Activated T-cell treated with anti-CD3 and anti-CD28 coated beads, Interleukin-2, amount 50 U/mL, for 24 hours (primary cell): ENCODE measurements around the gene POLN.
A peak's percentile ranks its signal among the peaks of the same experiment; 100 is the strongest.

Experiments used
- DNase-seq: peaks from one replicate; pipeline ENCODE4 v3.0.0-alpha.2; 2020
- H3K27ac Mint-ChIP-seq: 2 replicates; pipeline ENCODE4 v1.8.0; 2020; ENCODE audit warnings: mild to moderate bottlenecking, mixed read lengths
- H3K27me3 Mint-ChIP-seq: 2 replicates; pipeline ENCODE4 v1.8.0; 2020; ENCODE audit warnings: mixed read lengths
- H3K36me3 Mint-ChIP-seq: 2 replicates; pipeline ENCODE4 v1.8.0; 2020; ENCODE audit warnings: low read depth, mixed read lengths
- H3K4me1 Mint-ChIP-seq: 2 replicates; pipeline ENCODE4 v1.8.0; 2020; ENCODE audit warnings: low read depth, mixed read lengths
- H3K4me3 Mint-ChIP-seq: 2 replicates; pipeline ENCODE4 v1.8.0; 2020; ENCODE audit warnings: mild to moderate bottlenecking, moderate library complexity, mixed read lengths
- H3K9me3 Mint-ChIP-seq: 2 replicates; pipeline ENCODE4 v1.8.0; 2020; ENCODE audit warnings: mixed read lengths

Gene POLN

GRCh38 chr4:2057382-2058065 is 184.4 kb downstream of the POLN start:
- Mint-ChIP-seq H3K27me3 (peaks cover 48% of the 10 kb centered on the region), H3K4me3 (peak overlapping the region; percentile 58), H3K4me1 (peaks cover 3% of the 10 kb centered on the region), H3K36me3 (no peaks in the 10 kb centered on the region), H3K27ac (no peak overlapping the region), H3K9me3 (no peaks in the 10 kb centered on the region)
- DNase-seq, result no peak

GRCh38 chr4:2054217-2054616 is 187.7 kb downstream of the POLN start:
- no peaks in the 10 kb centered on the region for H3K36me3 Mint-ChIP-seq
- DNase-seq, result no peak
- H3K4me3 Mint-ChIP-seq, result no peak overlapping the region
- peaks cover 3% of the 10 kb centered on the region for H3K4me1 Mint-ChIP-seq
- no peaks in the 10 kb centered on the region for H3K9me3 Mint-ChIP-seq
- H3K27me3 Mint-ChIP-seq, result peaks cover 52% of the 10 kb centered on the region
- H3K27ac Mint-ChIP-seq, result no peak overlapping the region

- H3K4me3 Mint-ChIP-seq, result no peak overlapping the region
- DNase-seq, result no peak
- H3K27ac Mint-ChIP-seq, result no peak overlapping the region
- H3K36me3 Mint-ChIP-seq, result no peaks in the 10 kb centered on the region
- peaks cover 52% of the 10 kb centered on the region for H3K27me3 Mint-ChIP-seq
- H3K9me3 Mint-ChIP-seq, result no peaks in the 10 kb centered on the region
- H3K4me1 Mint-ChIP-seq, result no peaks in the 10 kb centered on the region
Observed at GRCh38 chr4:2051086-2051485, 190.8 kb downstream of the POLN start.

GRCh38 chr4:2049811-2050210 is 192.1 kb downstream of the POLN start:
- Mint-ChIP-seq H3K4me1 (peaks cover 1% of the 10 kb centered on the region), H3K36me3 (no peaks in the 10 kb centered on the region), H3K27ac (no peak overlapping the region), H3K9me3 (no peaks in the 10 kb centered on the region), H3K4me3 (no peak overlapping the region), H3K27me3 (peaks cover 51% of the 10 kb centered on the region)
- DNase-seq, result peak; percentile 14

- Mint-ChIP-seq H3K4me1 (peaks cover 1% of the 10 kb centered on the region), H3K9me3 (no peaks in the 10 kb centered on the region), H3K27me3 (peaks cover 51% of the 10 kb centered on the region), H3K36me3 (no peaks in the 10 kb centered on the region), H3K27ac (no peak overlapping the region), H3K4me3 (no peak overlapping the region)
- peak; percentile 11 for DNase-seq
Observed at GRCh38 chr4:2049381-2049780, 192.5 kb downstream of the POLN start.

- peaks cover 1% of the 10 kb centered on the region for H3K4me1 Mint-ChIP-seq
- peaks cover 46% of the 10 kb centered on the region for H3K27me3 Mint-ChIP-seq
- H3K36me3 Mint-ChIP-seq, result no peaks in the 10 kb centered on the region
Observed at GRCh38 chr4:2048831-2049230, 193.1 kb downstream of the POLN start.

GRCh38 chr4:2047781-2048581 is 193.9 kb downstream of the POLN start:
- Mint-ChIP-seq H3K9me3 (no peaks in the 10 kb centered on the region), H3K4me1 (peaks cover 1% of the 10 kb centered on the region), H3K27ac (no peak overlapping the region), H3K36me3 (no peaks in the 10 kb centered on the region), H3K4me3 (no peak overlapping the region), H3K27me3 (peaks cover 43% of the 10 kb centered on the region)
- DNase-seq, result no peak

More at GRCh38 chr4:2048831-2049230, 193.1 kb downstream of the POLN start:
- Mint-ChIP-seq H3K9me3 (no peaks in the 10 kb centered on the region), H3K27ac (no peak overlapping the region), H3K4me3 (no peak overlapping the region)
- DNase-seq, result no peak

GRCh38 chr4:2047031-2047660 is 194.8 kb downstream of the POLN start:
- DNase-seq, result no peak
- Mint-ChIP-seq H3K27ac (no peak overlapping the region), H3K36me3 (no peaks in the 10 kb centered on the region), H3K4me3 (no peak overlapping the region), H3K4me1 (peaks cover 3% of the 10 kb centered on the region), H3K9me3 (no peaks in the 10 kb centered on the region), H3K27me3 (peaks cover 39% of the 10 kb centered on the region)

- peaks cover 36% of the 10 kb centered on the region for H3K27me3 Mint-ChIP-seq
- H3K27ac Mint-ChIP-seq, result no peak overlapping the region
- DNase-seq, result no peak
- peaks cover 6% of the 10 kb centered on the region for H3K4me1 Mint-ChIP-seq
- no peak overlapping the region for H3K4me3 Mint-ChIP-seq
- no peaks in the 10 kb centered on the region for H3K9me3 Mint-ChIP-seq
- H3K36me3 Mint-ChIP-seq, result no peaks in the 10 kb centered on the region
Observed at GRCh38 chr4:2046031-2046961, 195.6 kb downstream of the POLN start.

- Mint-ChIP-seq H3K36me3 (no peaks in the 10 kb centered on the region), H3K4me1 (peaks cover 6% of the 10 kb centered on the region), H3K27me3 (peaks cover 32% of the 10 kb centered on the region), H3K27ac (no peak overlapping the region), H3K4me3 (no peak overlapping the region), H3K9me3 (no peaks in the 10 kb centered on the region)
- no peak for DNase-seq
Observed at GRCh38 chr4:2045518-2045951, 196.4 kb downstream of the POLN start.

- Mint-ChIP-seq H3K4me3 (no peak overlapping the region), H3K4me1 (peaks cover 8% of the 10 kb centered on the region), H3K36me3 (no peaks in the 10 kb centered on the region), H3K27ac (no peak overlapping the region), H3K9me3 (no peaks in the 10 kb centered on the region), H3K27me3 (peaks cover 36% of the 10 kb centered on the region)
- DNase-seq, result no peak
Observed at GRCh38 chr4:2044542-2045517, 197.1 kb downstream of the POLN start.

- no peaks in the 10 kb centered on the region for H3K9me3 Mint-ChIP-seq
- no peaks in the 10 kb centered on the region for H3K36me3 Mint-ChIP-seq
- H3K4me1 Mint-ChIP-seq, result peaks cover 8% of the 10 kb centered on the region
- peaks cover 36% of the 10 kb centered on the region for H3K27me3 Mint-ChIP-seq
- no peak for DNase-seq
- H3K4me3 Mint-ChIP-seq, result no peak overlapping the region
- H3K27ac Mint-ChIP-seq, result no peak overlapping the region
Observed at GRCh38 chr4:2044119-2044485, 197.8 kb downstream of the POLN start.

- Mint-ChIP-seq H3K36me3 (no peaks in the 10 kb centered on the region), H3K9me3 (no peaks in the 10 kb centered on the region), H3K4me1 (peaks cover 8% of the 10 kb centered on the region), H3K27ac (no peak overlapping the region), H3K27me3 (peaks cover 40% of the 10 kb centered on the region), H3K4me3 (no peak overlapping the region)
- DNase-seq, result no peak
Observed at GRCh38 chr4:2043396-2044118, 198.4 kb downstream of the POLN start.
